DOHH2 (cell line): ENCODE measurements around the gene RAB23.

ENCODE experiments used
- EZH2phosphoT487 ChIP-seq: fragments of 200-600 bp; sonication (generic); IDR thresholded peaks from 2 replicates; pipeline ENCODE4 v1.6.1; 2017; ENCODE audit warnings: borderline replicate concordance, mild to moderate bottlenecking, antibody characterized with exemption, low read length, moderate library complexity, mixed read lengths
- TF ChIP-seq, protein P1 (sequence below): fragments of 200-600 bp; sonication (generic); IDR thresholded peaks from one replicate; pipeline ENCODE4 v1.5.1; 2014; ENCODE audit warnings: antibody characterized with exemption, mild to moderate bottlenecking, low read depth, low read length; ENCODE audit not compliant: poor library complexity, severe bottlenecking

DNA sequence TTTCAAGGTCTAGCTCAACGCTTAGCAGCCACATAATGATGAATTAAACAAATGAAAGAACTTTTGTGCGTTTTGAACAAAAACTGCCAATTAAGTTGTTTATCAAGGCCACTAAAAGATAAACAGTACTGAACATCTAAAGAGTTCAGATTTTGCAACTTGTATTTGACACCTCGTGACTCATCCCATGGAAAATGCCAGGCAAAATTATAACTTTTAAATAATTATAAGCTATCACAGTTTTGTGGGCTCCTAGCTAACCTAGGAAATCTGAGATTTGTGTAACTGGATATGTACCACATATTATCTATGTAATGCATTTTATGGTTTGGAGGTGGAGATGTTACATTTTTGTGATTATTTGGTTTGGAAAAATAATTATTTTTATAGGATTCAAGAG lies 59.6 kb downstream of the RAB23 start:
- TF ChIP-seq, protein P1, sequence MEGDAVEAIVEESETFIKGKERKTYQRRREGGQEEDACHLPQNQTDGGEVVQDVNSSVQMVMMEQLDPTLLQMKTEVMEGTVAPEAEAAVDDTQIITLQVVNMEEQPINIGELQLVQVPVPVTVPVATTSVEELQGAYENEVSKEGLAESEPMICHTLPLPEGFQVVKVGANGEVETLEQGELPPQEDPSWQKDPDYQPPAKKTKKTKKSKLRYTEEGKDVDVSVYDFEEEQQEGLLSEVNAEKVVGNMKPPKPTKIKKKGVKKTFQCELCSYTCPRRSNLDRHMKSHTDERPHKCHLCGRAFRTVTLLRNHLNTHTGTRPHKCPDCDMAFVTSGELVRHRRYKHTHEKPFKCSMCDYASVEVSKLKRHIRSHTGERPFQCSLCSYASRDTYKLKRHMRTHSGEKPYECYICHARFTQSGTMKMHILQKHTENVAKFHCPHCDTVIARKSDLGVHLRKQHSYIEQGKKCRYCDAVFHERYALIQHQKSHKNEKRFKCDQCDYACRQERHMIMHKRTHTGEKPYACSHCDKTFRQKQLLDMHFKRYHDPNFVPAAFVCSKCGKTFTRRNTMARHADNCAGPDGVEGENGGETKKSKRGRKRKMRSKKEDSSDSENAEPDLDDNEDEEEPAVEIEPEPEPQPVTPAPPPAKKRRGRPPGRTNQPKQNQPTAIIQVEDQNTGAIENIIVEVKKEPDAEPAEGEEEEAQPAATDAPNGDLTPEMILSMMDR: no peak
- no peak for TF ChIP-seq EZH2phosphoT487
